HG02642 (cell line): Measurements from ENCODE around the gene ACBD4.
"Not testable (repeated sequence)": the region's sequence is repeated elsewhere in the genome, so short reads cannot be mapped to it uniquely, and the experiment has no call there.

ENCODE experiments used
- ATAC-seq: cut with Tn5 transposase; IDR thresholded peaks from one replicate; pipeline ENCODE4 v1.9.1; 2021; ENCODE audit warnings: mild to moderate bottlenecking; ENCODE audit not compliant: unreplicated experiment, poor library complexity

The ACBD4 gene

GRCh38 chr17:45117848-45118646, 17.4 kb upstream of the ACBD4 start:
- no peak for ATAC-seq

DNA sequence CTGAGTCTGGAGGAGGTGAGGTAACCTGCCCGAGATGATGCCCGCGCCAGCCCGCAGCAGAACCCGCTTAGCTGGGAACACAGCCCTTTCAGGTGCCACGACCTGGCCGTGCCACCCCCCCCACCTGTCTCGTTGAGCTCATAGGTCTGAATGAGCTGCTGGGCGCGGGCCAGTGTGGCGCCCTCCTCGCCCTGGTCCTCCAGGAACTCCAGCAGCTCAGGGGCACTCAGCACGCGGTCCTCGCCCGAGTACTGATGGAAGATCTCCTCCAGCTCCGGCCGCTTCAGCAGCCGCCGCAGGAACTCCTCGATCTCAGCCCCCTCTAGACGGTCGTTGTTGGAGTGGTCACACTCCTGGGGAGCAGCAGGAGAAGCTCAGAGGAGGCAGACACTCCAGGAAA, 16.8 kb upstream of the ACBD4 start:
- ATAC-seq: no peak

DNA sequence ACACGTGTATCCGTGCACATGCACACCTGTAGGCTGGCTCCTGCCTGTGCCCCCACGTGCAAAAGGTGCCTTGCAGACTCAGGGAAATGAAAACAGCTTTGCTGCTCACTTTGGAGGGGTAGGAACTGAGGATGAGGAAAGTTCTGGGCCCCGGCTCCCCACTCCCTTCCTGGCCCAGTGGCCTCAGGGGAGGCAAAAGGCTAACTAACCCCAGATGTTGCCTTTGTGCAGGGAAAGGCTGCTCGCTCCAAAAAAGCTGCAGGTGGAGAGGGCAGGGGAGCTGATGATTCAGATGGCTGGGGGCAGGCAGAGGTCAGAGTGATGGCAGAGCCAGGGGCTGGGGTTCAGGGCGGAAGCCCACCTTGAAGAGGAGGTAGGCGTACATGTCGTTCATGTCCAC, 15.5 kb upstream of the ACBD4 start:
- no peak for ATAC-seq

- ATAC-seq: no peak
Measured at GRCh38 chr17:45120558-45120957, 14.9 kb upstream of the ACBD4 start.

DNA sequence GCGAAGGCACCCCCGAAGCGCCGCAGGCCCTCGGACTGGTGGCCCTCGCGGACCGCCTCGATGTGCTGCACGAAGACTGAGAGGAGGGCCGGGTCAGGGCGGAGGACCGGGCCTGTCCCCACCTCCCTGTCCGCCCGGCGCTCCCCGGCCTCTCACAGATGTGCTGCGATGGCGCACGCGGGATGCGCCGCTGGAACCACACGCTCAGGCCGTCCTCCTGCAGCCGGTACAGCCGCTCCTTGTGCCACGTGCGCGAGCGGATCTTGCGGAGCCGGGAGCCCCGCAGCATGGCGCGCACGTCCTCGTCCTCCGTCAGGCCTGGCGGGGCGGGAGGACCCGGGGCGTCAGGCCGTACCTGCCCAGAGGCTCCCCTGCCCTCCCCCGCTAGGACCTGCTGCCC, 14.4 kb upstream of the ACBD4 start:
- no peak for ATAC-seq

DNA sequence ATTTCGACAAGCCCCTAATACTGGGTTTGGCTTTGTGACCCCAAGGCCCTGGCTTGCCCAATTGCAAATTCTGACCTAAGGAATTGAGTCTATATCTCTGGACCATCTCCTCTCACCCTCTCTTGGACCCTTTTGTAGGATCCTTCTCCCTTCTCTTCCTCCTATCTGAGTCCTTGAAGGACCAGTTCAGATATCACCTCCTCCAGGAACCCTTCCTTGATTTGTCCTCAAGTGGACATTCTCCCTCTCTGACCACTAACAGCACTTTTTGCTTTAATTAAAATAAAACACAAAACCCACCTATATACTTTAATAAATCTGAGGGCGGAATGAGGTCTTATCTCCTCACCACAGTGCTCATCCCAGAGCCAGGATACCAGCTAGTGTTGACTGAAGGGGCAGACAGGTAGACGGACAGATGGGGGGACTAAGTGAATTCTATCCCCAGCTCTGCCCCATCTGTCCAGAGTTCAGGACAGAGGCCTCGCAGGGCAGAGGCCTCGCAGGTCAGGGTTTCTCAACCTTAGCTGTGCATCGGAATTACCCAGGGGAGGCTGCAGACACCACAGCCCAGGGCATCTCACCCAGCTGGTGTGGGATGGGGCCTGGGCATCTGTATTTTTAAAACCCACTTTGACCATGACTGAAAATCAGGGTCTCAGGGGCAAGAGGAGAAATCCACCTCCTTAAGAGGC, 12.3 kb upstream of the ACBD4 start:
- no peak for ATAC-seq

GRCh38 chr17:45123930-45124796, 11.3 kb upstream of the ACBD4 start:
- ATAC-seq: no peak

- not testable (repeated sequence) for ATAC-seq
Measured at GRCh38 chr17:45124797-45125122, 10.7 kb upstream of the ACBD4 start.

DNA sequence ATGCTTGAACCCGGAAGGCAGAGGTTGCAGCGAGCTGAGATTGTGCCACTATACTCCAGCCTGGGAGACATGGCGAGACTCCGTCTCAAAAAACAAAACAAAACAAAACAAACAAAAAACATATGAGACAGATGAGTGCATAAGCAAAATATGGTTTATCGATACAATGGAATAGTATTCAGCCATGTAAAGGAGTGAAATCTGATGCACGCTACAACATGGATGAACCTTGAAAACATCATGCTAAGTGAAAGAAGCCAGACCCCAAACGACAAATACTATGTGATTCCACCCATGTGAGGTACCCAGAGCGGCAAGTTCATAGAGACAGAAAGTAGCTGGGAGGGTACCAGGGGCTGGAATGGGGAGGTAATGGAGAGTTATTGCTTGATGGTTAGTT, 10.0 kb upstream of the ACBD4 start:
- ATAC-seq: no peak

GRCh38 chr17:45127207-45127547, 8.3 kb upstream of the ACBD4 start:
- ATAC-seq: no peak

- no peak for ATAC-seq
Measured at GRCh38 chr17:45127548-45128300, 7.8 kb upstream of the ACBD4 start.

DNA sequence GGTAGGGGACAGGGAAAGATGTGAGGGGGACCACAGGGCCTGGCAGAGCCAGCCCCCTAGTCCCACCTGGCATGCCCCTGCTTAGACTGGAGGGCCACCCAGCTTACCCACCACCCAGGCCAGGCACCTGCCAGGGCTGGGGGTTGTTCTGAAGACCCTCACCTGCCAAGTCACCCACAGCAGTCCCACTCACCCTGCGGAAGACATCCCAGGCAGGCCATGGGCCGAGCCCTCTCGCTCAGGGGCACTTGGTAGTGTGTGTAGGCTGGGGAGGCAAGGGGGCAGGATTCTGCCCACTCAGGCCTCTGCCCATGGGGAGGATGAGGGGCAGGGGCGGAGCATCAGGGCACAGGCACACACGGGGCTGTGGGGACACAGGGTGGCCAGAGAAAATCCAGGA, 7.2 kb upstream of the ACBD4 start:
- no peak for ATAC-seq

DNA sequence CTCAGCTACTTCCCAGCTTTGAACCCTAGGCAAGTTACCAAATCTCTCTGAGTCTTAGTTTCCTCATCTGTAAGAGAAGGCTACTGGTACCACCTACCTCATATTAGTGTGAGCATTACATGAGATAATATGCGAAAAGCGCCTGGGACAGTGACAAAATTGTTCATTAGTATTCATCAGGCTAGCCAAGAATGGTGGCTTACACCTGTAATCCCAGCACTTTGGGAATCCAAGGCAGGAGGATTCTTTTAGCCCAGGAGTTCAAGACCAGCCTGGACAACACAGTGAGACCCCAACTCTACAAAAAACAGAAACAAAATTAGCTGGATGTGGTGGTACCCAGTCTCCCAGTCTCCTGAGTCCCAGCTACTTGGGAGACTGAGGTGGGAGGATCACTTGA, 6.5 kb upstream of the ACBD4 start:
- no peak for ATAC-seq

GRCh38 chr17:45129426-45129939, 6.0 kb upstream of the ACBD4 start:
- no peak for ATAC-seq

DNA sequence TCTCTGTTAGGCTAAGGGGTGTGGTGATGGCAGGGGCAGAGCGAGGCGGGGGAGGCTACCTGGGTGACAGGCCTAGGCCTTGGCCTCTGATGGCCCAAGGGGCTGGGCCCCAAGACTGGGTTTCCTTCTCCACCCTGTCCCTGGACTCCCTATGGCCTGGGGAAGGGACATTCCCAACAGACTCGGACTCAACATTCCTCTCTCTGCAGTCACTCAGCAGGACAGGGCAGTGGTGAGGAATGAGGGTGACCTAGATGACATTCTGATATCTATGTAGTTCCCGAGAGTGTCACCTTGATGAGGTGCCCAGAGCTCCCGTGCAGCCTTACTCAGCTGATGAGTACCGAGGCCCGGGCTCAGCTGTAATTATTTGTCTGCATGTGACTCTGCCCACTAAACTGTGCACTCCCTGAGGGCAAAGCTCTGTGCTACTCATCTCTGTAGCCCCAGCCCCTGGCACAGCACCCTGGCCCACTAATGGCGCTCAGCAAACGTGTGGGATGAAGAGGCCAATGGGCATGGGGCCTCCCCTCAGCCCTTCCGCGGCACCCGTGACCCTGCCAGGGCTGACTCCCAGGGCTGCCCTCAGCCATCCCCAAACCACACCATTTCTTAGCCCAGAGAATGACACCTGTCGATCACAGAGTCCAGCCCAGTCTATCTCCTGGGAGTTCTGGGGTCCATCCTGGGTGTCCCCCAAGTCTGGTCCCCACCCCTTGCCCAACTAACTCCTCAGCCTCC, 5.4 kb upstream of the ACBD4 start:
- ATAC-seq: no peak

DNA sequence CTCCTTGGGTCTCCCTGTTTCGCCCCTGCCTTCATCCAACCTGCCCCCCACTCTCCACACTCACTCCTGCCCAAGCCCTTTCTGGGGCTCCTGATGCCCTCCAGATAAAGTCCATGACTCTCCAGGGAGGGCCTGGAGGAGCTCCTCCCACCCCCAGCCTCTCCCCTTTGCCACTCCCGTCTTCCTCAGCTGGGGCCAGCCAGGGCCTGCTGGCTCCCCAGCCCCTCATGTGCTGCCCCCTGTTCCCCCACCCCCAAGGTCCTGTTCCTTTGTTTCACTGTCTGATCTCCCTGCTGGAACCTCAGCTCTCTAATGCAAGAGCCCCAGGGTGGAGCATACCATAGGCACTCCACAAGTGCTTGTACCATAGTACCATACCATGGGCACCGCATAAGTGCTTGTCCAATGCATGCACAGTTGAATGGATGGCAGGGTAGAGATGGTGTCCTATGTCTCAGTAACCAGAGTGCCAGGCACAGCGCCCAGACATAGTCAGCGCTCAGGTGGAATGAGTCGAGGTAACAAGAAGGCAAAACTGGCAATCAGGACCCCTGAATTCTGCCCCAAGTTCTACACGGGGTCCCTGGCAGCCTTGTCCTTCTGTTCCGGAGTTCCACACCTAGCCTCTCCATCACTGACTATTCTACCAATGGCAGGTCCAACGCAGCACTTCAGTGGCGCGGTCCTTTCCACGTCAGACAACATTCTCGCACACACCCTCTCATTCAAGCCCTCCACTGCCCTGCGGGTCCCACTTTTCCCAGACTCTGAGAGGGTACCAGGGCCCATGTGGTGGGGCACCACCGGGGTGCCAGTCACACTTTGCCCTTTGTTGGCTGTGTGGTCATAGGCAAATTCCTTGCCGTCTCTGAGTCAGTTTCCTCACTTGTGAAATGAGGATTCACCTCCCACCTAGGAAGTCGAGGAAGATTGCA, 4.5 kb upstream of the ACBD4 start:
- ATAC-seq: no peak

DNA sequence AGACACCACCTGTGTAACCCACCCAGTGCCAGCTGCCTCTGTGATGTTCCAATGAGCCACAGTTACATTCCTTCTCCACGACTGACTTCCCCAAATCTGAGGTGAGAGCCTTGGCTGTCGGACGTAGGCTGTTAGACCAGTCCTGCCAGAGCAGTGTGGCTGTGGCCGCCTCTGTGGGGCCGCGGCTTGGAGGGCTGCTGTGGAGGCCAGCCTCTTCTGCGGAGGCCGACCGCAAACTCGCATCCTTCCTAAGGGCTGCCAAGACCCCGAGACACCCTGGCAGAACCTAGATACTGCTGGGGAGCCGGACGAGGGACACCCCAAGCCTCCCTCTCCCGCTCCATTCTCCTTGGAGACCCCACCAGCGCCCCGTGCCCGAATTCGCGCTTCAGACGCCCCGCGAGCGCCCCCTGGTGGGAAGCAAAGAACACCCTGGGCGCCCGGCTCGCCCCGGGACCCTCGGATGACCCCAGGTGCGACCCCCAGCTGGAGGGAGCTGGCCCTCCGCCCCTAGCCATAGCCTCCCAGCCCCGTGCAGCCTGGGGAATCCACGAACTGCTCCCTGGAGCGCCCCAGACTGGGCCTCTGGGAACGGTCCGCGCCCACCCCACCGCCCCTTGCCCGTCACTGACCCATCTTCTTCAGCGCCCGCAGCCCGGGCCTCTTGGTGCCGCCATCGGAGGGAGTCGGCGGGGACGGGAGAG, 3.7 kb upstream of the ACBD4 start:
- no peak for ATAC-seq

GRCh38 chr17:45132320-45132571, 3.2 kb upstream of the ACBD4 start, which contains the start of gene PLCD3:
Gene PLCD3 (minus strand): TSS chr17:45132515. CDS start chr17:45132410, 105 bp downstream.
- no peak for ATAC-seq
